ENCODE results near the gene ENTR1. TPM values are rescaled to one million over a fixed set of nuclear protein-coding genes. Genes with fewer than 3 reads are reported as not detected.

The ENTR1 gene
- total RNA-seq, 4 donors from 2014 or later = 23.3 to 42.0 (median 33.2) TPM

DNA sequence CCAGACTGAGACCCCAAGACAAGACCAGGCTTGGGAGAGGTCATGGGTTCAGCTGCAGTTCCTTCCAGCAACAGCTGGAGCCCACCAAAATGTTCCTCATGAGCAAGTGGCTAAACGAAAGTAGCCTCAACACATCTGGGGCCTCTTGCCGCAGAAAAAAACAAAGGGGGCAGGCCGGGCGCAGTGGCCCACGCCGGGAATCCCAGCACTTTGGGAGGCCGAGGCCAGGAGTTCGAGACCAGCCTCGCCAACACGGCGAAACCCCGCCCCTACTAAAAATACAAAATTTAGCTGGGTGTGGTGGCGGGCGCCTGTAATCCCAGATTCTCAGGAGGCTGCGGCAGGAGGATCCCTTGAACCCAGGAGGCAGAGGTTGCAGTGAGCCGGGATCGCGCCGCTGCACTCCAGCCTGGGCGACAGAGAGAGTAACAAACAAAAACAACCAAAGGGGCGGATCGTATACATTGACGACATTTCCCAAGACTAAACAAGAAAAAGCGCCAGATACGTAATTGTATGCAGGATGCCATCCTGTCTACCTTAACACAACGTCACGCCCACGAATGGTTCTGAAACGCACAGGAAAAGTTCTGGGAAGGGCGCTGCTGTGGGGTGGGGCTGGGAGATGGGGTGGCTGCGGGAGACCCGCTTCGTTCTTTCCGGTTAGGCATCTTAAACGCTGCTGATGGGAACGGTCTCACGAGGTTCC lies 27.6 kb upstream of the ENTR1 start:
- TF ChIP-seq, protein P1, sequence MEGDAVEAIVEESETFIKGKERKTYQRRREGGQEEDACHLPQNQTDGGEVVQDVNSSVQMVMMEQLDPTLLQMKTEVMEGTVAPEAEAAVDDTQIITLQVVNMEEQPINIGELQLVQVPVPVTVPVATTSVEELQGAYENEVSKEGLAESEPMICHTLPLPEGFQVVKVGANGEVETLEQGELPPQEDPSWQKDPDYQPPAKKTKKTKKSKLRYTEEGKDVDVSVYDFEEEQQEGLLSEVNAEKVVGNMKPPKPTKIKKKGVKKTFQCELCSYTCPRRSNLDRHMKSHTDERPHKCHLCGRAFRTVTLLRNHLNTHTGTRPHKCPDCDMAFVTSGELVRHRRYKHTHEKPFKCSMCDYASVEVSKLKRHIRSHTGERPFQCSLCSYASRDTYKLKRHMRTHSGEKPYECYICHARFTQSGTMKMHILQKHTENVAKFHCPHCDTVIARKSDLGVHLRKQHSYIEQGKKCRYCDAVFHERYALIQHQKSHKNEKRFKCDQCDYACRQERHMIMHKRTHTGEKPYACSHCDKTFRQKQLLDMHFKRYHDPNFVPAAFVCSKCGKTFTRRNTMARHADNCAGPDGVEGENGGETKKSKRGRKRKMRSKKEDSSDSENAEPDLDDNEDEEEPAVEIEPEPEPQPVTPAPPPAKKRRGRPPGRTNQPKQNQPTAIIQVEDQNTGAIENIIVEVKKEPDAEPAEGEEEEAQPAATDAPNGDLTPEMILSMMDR (IDR thresholded peaks at IDR 0.05; ENCODE audit: low read depth) = no peak

DNA sequence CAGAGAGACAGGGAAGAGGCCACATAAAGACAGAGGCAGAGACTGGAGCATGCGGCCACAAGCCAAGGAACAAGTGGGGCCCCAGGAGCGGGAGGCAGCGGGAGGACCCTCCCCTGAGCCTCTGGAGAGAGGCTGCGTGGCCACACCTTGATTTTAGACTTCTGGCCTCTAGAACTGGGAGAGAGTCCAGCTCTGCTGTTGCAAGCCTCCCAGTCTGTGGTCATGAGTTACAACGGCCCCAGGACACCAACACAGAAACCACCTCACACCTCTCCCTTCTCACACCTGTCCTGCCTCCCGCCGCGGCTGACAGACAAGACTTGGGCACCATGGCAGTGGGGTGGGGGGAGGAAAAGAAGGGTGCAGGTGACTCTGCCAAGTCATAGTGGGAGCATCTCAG lies 27.0 kb upstream of the ENTR1 start:
- TF ChIP-seq, protein P1 (IDR thresholded peaks at IDR 0.05; ENCODE audit: low read depth) = no peak

- TF ChIP-seq, protein P1 (IDR thresholded peaks at IDR 0.05; ENCODE audit: low read depth) = no peak
These were observed 25.7 kb upstream of the ENTR1 start for GRCh38 chr9:136436055-136436634.

DNA sequence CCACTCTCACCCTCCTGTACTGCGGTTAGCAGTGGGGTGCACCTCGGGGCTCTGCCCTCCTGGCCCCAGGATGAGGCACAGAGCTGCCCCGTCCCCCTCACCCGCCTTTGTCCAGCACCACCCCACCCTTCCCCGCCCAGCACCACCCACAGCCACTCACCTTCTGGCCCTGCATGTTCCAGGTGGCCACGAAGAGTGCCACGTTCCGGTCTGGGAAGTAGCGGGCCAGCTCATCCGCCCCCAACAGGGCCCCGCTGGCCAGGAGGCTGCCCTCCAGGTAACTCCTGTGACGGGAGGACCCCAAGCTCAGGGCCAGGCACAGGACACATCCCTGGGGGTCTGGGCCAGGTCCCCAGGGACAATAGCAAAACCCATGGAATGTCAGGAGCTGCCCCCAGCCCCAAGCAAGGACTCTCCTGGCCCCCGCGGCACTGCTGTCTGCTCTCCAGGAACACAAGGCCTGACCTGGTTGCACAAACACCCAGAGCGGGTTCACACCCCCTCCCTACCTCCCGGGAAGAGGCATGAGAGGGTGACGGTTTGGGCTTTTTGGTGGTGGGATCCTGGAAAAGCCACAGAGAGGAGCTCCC lies 24.3 kb upstream of the ENTR1 start:
- TF ChIP-seq, protein P1 (IDR thresholded peaks at IDR 0.05; ENCODE audit: low read depth) = no peak

DNA sequence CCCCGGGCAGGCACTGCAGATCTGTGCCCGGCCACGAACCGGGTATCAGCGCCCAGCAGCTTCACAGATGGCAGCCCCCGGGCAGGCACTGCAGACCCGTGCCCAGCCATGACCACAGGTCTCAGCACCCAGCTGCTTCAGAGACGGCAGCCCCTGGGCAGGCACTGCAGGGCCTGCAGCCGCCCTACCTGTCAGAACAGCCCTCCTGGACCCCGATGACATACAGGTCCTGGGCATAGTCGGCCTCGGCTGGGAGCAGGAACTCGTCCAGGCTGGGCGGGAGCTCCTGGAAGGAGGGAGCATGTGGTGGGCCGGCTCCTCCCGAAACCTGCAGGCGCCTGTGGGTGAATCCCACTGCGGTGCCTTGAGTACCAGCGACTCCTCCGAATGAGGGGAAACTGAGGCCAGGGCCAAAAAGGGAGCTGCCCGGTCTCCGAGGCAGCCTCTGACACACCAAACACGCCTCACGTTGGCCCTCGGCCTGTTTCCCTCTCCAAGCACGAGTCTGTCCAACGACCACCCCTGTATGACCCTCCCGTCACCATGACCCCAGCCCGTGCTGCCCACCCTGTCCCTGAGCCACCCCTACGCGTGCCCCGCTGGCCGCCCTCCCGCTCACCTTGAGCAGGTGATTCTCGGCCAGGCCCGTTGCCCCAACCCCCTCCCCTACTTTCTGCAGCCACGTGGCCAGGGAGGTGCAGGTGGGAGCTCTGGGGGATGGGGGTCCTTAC lies 23.6 kb upstream of the ENTR1 start:
- TF ChIP-seq, protein P1 (IDR thresholded peaks at IDR 0.05; ENCODE audit: low read depth) = no peak

DNA sequence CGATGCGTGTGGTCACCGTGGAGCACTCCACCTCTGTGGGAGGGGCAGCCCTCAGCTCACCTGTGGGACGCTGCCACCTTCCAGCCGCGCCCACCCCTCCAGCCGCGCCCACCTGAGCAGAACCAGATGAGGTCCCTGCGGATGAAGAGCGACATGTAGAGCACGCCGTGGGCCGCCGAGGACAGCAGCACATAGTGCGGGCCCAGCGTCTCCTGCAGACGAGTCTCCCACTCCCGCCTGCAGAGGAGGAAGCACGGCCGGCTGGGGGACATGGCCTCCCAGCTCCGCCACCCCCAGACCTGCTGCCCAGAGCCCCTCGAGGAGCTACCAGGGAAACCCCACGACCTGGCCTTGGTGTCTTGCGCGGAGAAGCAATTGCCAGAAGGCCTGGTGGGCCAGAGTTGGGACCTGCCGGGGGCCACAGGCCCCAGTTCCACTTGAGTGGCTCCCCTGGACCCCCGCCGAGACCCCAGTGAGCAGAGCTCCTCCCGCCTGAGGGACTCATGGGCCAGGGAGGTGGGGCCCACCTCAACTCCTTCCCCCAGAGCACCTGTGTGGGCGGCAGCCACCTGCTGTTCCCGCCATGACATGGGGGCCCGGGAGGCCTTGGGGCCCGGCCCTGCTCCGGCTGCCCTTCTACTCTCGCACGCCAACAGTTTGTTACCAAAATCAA lies 22.8 kb upstream of the ENTR1 start:
- TF ChIP-seq, protein P1 (IDR thresholded peaks at IDR 0.05; ENCODE audit: low read depth) = no peak
